Measurements from ENCODE around the gene HTRA1.

Gene HTRA1

GRCh38 chr10:122497241-122497640 lies 35.9 kb downstream of the HTRA1 start:
- no peak for DNase-seq

GRCh38 chr10:122498521-122498920 lies 37.2 kb downstream of the HTRA1 start:
- no peak for DNase-seq

GRCh38 chr10:122499012-122499411 lies 37.7 kb downstream of the HTRA1 start:
- no peak for DNase-seq

GRCh38 chr10:122499491-122499941 lies 38.2 kb downstream of the HTRA1 start:
- DNase-seq: no peak

GRCh38 chr10:122500194-122500593 lies 38.8 kb downstream of the HTRA1 start:
- DNase-seq: no peak

GRCh38 chr10:122500726-122501125 lies 39.4 kb downstream of the HTRA1 start:
- no peak for DNase-seq

- DNase-seq: no peak
Observed at GRCh38 chr10:122503012-122503411, 41.7 kb downstream of the HTRA1 start.

GRCh38 chr10:122503886-122504609 lies 42.7 kb downstream of the HTRA1 start:
- no peak for DNase-seq

- DNase-seq: no peak
Observed at GRCh38 chr10:122504610-122504950, 43.2 kb downstream of the HTRA1 start.

GRCh38 chr10:122505011-122505410 lies 43.7 kb downstream of the HTRA1 start:
- no peak for DNase-seq

- no peak for DNase-seq
Observed at GRCh38 chr10:122505885-122506645, 44.7 kb downstream of the HTRA1 start.

- DNase-seq: no peak
Observed at GRCh38 chr10:122507616-122508015, 46.3 kb downstream of the HTRA1 start.

- no peak for DNase-seq
Observed at GRCh38 chr10:122508021-122508420, 46.7 kb downstream of the HTRA1 start.

- DNase-seq: no peak
Observed at GRCh38 chr10:122509323-122509722, 48.0 kb downstream of the HTRA1 start.

GRCh38 chr10:122510326-122510725 lies 49.0 kb downstream of the HTRA1 start:
- DNase-seq: no peak

GRCh38 chr10:122510736-122511135 lies 49.4 kb downstream of the HTRA1 start:
- DNase-seq: peak; percentile 13

GRCh38 chr10:122513053-122513452 lies 51.7 kb downstream of the HTRA1 start:
- DNase-seq: no peak

- no peak for DNase-seq
Observed at GRCh38 chr10:122514045-122514840, 52.9 kb downstream of the HTRA1 start.

- no peak for DNase-seq
Observed at GRCh38 chr10:122515022-122515424, 53.7 kb downstream of the HTRA1 start.

GRCh38 chr10:122515588-122516231 lies 54.4 kb downstream of the HTRA1 start:
- DNase-seq: peak; percentile 64

- DNase-seq: no peak
Observed at GRCh38 chr10:122516734-122517133, 55.4 kb downstream of the HTRA1 start.

GRCh38 chr10:122519144-122519543 lies 57.8 kb downstream of the HTRA1 start:
- no peak for DNase-seq

GRCh38 chr10:122519873-122520272 lies 58.5 kb downstream of the HTRA1 start:
- DNase-seq: no peak
